HG02870 (cell line): ENCODE data around the gene FBN2.
"Not testable (repeated sequence)": the region's sequence is repeated elsewhere in the genome, so short reads cannot be mapped to it uniquely, and the experiment has no call there.

Source experiments
- ATAC-seq: cut with Tn5 transposase; IDR thresholded peaks from one replicate; pipeline ENCODE4 v1.9.1; 2021; ENCODE audit warnings: mild to moderate bottlenecking, moderate library complexity; ENCODE audit not compliant: unreplicated experiment

The FBN2 gene

GRCh38 chr5:128432913-128433440, 105.1 kb downstream of the FBN2 start:
- ATAC-seq: no peak

DNA sequence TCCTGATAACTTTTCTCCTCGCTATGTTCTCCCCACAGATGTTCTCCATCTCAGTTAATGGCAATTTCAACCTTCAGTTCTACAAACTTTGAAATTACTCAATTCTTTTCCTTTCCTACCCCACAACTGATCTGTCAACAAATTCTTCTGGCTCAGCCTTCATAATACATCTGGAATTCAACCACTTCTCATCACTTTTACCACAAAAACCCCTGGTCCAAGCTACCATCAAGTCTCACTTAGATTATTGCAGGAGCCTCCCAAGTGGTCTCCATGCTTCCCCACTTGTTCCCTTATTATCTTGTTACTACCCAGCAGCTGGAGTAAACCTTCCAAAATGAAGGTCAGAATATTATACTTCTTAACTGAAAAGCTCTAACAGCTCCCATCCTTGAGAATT, 110.1 kb downstream of the FBN2 start:
- ATAC-seq: no peak

GRCh38 chr5:128426090-128426534, 111.9 kb downstream of the FBN2 start:
- peak; percentile 96 for ATAC-seq

DNA sequence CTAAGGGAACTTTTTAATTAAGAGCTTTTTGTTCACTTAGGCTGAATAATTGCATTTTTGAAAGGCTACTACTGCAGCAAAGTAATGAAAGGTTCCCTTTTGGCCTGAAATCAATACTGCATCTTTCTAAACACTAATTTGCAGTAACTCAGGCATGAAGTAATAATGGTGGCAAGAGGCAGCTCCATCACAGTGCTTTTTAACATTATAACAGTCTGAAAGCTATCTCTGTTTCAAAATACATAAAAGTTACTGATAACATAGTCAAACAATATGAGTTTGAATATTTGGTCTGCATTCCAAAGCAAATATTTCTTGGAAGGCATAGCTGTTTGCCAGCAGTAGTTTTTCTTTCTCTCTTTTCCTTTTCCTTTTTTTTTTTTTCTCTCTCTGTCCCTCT, 113.4 kb downstream of the FBN2 start:
- ATAC-seq: no peak

DNA sequence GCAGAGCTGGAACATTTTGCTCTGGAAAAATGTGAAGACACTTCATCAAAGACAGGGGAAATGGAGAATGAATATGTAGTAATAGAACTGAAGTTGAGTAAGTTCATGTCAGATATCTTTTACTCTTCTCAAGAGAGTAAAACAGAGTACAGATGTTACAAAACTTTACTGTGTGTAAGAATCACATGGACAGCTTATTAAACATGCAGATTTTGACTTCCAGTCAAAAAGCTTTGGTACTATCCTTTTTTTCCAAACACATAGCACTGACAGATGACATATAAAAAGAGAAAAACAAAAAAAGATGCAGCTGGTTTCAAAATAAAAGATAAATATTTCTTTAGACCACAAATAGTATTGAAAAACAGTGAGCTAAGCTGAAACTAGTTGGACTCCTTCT, 115.4 kb downstream of the FBN2 start:
- ATAC-seq: no peak

DNA sequence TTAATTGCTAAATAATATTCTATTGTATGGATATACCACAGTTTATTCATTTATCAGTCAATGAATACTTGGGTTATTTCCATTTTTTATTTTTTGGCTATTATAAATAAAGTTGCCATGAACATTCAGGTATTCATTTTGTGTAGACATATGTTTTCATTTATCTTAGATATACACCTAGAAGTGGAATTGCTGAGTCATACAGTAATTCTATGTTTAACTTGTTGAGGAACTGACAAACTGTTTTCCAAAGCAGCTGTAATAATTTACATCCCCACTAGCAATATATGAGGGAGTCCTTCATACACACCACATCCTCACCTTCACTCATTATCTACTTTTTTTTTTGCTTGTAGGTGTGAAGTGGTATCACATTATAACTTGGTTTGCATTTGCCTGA, 123.6 kb downstream of the FBN2 start:
- no peak for ATAC-seq

- ATAC-seq: no peak
Observed at GRCh38 chr5:128413356-128413755, 124.7 kb downstream of the FBN2 start.

- ATAC-seq: no peak
Observed at GRCh38 chr5:128412145-128412930, 125.7 kb downstream of the FBN2 start.

DNA sequence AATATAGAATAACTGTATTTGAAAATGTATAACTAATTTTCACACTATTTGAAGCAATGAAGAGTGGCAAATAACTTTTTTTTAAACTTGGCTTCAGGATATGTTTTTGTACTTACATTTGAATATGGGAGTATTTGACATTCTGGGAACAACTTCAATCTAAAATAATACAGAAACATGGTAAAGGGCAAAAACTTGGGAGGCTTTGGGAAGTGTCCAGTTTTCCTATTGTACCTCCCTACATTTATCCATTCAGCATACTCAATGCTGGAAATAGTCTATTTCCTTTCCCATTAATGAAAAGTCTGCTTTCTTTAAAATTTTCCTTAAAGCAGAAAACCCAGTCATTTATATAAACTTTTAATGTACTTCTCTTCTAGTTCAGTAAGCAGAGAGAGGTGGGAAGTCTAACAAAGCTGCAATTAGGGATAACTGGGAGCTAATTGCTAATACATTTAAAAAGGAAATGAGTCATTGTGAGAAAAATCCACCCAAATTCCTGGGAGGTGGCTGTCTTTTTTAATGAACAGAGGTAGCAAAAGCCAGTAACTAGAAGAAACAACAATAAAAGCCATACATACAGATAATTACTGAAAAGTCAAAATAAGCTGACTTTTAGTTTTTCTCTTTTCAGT, 128.8 kb downstream of the FBN2 start:
- ATAC-seq: no peak

DNA sequence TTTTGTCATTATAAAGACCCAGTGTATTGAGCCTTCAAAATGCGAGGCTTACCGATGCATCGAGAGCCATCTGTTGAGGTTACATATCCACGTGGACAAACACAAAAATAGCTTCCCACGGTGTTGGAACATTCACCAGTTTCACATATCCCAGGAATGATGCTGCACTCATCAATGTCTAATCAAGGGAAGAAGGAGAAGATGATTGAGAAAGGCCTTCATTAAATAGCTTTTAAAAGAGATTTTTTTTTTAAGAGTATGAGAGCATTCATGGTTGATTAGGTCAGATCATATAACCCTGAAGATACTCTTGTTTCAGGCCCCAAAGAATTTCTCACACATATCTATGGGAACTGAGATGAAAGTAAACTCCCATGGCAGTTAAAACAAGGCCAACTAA, 129.4 kb downstream of the FBN2 start:
- ATAC-seq: no peak

GRCh38 chr5:128407944-128408343, 130.1 kb downstream of the FBN2 start:
- ATAC-seq: no peak

DNA sequence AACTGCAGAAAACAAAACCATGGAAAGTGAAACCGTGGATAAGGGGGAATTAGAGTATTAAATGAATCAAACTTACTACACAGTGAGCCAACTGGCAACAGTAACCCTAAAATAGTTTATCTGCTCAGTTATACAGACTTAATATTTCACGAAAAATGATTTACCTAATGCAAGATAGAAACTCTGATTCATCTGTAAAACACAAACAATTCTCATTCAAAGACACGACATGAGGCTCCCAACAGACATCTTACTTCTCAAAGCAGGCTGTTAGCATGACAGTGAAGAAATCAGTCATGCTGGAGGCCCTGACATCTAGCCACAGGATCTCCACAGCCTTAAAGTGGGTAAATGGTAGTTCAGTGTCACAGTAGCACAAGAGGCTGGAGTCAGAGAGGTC, 131.2 kb downstream of the FBN2 start:
- no peak for ATAC-seq

DNA sequence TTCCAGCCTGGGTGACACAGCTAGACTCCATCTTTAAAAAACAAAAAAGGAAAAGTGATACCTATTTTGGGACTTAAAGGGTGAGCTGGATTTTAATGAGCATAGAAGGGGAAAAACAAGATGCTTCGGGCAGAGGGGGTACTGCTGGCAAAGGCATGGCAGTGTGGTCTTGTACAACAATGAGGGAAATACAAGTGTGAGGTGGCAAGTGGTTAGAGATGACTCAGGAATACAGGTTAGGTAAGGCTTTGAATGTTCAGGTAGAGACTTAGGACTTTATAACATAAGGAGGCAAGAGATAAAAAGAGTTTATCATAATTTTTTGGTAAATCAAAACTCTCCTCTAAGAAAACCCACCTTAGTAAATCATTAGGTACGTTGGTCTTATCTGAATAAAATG, 132.9 kb downstream of the FBN2 start:
- no peak for ATAC-seq

DNA sequence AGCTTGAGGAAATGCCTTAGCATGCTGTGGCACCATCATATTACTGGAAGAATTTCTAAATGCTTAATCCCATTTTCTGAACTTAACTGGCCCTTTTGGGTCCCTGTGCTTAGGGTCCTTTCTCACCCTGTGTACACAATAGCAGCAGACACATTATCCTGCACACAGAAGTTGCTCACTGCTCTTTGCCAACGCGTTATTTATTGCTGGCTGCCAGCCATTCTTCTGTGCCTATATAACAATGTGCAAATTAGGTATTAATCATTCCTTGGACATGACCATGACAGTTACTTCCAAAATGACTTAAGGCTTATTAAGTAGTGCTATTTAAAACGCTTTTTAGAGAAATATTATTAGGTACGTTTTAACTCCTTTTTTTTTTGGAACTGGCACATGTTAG, 134.7 kb downstream of the FBN2 start:
- no peak for ATAC-seq

- no peak for ATAC-seq
Observed at GRCh38 chr5:128402506-128402905, 135.5 kb downstream of the FBN2 start.

GRCh38 chr5:128400766-128401165, 137.3 kb downstream of the FBN2 start:
- not testable (repeated sequence) for ATAC-seq

DNA sequence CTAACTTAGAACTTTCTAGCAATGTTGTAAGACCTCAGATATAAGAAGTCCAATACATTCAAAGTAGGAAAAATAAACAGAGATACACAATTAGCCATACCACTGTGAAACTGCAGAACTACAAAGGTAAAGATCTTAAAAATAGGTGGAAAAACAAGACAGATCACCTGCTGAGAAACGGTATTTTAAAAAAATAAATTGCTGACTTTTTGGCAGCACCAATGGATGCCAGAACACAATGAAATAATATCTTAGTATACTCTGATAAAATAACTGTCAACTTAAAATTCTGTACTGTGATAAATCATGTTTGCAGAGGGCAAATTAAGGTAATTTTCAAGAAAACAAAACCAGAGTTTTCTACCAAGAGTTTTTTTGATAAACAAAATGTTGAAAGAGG, 138.9 kb downstream of the FBN2 start:
- no peak for ATAC-seq

GRCh38 chr5:128397876-128398275, 140.2 kb downstream of the FBN2 start:
- ATAC-seq: no peak

DNA sequence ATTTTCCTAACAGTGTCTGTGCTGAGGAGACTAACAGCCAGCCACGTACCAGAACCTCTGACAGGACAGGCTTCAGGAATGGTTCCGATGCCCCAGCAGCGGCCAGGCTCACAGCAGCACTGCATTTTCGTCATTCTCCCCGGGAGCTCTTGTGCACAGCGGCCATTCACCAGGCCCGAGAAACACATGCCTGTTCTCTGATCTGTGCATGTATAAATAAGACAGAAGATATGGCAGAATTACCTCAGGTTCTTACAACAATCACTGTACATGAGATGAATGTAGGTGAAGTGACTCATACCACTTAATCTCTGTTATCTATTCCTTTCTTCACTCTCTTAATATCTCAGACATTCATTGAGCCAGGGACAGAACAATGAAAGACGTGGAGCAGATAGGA, 143.0 kb downstream of the FBN2 start:
- ATAC-seq: no peak

- no peak for ATAC-seq
Observed at GRCh38 chr5:128384068-128384467, 154.0 kb downstream of the FBN2 start.

- ATAC-seq: no peak
Observed at GRCh38 chr5:128380337-128380736, 157.7 kb downstream of the FBN2 start.

- ATAC-seq: no peak
Observed at GRCh38 chr5:128378632-128379031, 159.4 kb downstream of the FBN2 start.
